Stimulated activated CD4-positive, alpha-beta T cell treated with anti-CD3 and anti-CD28 coated beads, Interleukin-15, amount 100 ng/mL, for 48 hours (primary cell): ENCODE measurements around the gene SIT1.
"Not testable (repeated sequence)": the region's sequence is repeated elsewhere in the genome, so short reads cannot be mapped to it uniquely, and the experiment has no call there.

Experiments
- DNase-seq, 2 donors: peaks; one replicate each; pipeline ENCODE4 v3.0.0-alpha.2; 2020; ENCODE audit warnings: low read depth in 2 of 2

SIT1 gene

GRCh38 chr9:35637427-35637955 is 13.2 kb downstream of the SIT1 start:
- not testable (repeated sequence) for DNase-seq

GRCh38 chr9:35636877-35637246 is 13.9 kb downstream of the SIT1 start:
- not testable (repeated sequence) for DNase-seq

- no peak for DNase-seq
Measured at GRCh38 chr9:35636135-35636876, 14.4 kb downstream of the SIT1 start.

GRCh38 chr9:35635730-35636129 is 15.0 kb downstream of the SIT1 start:
- DNase-seq = no peak

- no peak for DNase-seq
Measured at GRCh38 chr9:35629597-35629996, 21.1 kb downstream of the SIT1 start.

- no peak for DNase-seq
Measured at GRCh38 chr9:35628389-35628991, 22.2 kb downstream of the SIT1 start.

GRCh38 chr9:35627575-35627974 is 23.2 kb downstream of the SIT1 start:
- DNase-seq = no peak

- DNase-seq = no peak
Measured at GRCh38 chr9:35619800-35620158, 31.0 kb downstream of the SIT1 start.

- DNase-seq = peak; percentile 29 to 33
Measured at GRCh38 chr9:35618854-35619799, 31.6 kb downstream of the SIT1 start.

GRCh38 chr9:35618325-35618727 is 32.4 kb downstream of the SIT1 start, which contains the start of gene CD72:
TSS of gene CD72 (minus strand) at chr9:35618413. CDS start at chr9:35618303, 110 bp downstream.
- no peak for DNase-seq

GRCh38 chr9:35617548-35617947 is 33.2 kb downstream of the SIT1 start:
- no peak for DNase-seq

GRCh38 chr9:35616681-35617459 is 33.9 kb downstream of the SIT1 start:
- peak; percentile 27 to 46 for DNase-seq

GRCh38 chr9:35615981-35616680 is 34.6 kb downstream of the SIT1 start:
- no peak for DNase-seq

- no peak for DNase-seq
Measured at GRCh38 chr9:35612843-35613242, 37.9 kb downstream of the SIT1 start.

GRCh38 chr9:35612066-35612465 is 38.7 kb downstream of the SIT1 start:
- not testable (repeated sequence) for DNase-seq

GRCh38 chr9:35611230-35611797 is 39.4 kb downstream of the SIT1 start:
- peak; percentile 15 to 48 for DNase-seq

- DNase-seq = no peak
Measured at GRCh38 chr9:35609820-35610163, 40.9 kb downstream of the SIT1 start.

GRCh38 chr9:35609001-35609819 is 41.5 kb downstream of the SIT1 start:
- no peak for DNase-seq

- DNase-seq = no peak
Measured at GRCh38 chr9:35608221-35608620, 42.5 kb downstream of the SIT1 start.

GRCh38 chr9:35606726-35607125 is 44.0 kb downstream of the SIT1 start:
- DNase-seq = no peak
